ENCODE data around the gene PABPN1. TPM values are rescaled to one million over a fixed set of nuclear protein-coding genes. Genes with fewer than 3 reads are reported as not detected.
"Not testable (repeated sequence)": the region's sequence is repeated elsewhere in the genome, so short reads cannot be mapped to it uniquely, and the experiment has no call there.

The PABPN1 gene, protein sequence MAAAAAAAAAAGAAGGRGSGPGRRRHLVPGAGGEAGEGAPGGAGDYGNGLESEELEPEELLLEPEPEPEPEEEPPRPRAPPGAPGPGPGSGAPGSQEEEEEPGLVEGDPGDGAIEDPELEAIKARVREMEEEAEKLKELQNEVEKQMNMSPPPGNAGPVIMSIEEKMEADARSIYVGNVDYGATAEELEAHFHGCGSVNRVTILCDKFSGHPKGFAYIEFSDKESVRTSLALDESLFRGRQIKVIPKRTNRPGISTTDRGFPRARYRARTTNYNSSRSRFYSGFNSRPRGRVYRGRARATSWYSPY
- total RNA-seq (184 and 194 TPM in 2 replicates), polyA plus RNA-seq (502 and 534 TPM in 2 replicates)

DNA sequence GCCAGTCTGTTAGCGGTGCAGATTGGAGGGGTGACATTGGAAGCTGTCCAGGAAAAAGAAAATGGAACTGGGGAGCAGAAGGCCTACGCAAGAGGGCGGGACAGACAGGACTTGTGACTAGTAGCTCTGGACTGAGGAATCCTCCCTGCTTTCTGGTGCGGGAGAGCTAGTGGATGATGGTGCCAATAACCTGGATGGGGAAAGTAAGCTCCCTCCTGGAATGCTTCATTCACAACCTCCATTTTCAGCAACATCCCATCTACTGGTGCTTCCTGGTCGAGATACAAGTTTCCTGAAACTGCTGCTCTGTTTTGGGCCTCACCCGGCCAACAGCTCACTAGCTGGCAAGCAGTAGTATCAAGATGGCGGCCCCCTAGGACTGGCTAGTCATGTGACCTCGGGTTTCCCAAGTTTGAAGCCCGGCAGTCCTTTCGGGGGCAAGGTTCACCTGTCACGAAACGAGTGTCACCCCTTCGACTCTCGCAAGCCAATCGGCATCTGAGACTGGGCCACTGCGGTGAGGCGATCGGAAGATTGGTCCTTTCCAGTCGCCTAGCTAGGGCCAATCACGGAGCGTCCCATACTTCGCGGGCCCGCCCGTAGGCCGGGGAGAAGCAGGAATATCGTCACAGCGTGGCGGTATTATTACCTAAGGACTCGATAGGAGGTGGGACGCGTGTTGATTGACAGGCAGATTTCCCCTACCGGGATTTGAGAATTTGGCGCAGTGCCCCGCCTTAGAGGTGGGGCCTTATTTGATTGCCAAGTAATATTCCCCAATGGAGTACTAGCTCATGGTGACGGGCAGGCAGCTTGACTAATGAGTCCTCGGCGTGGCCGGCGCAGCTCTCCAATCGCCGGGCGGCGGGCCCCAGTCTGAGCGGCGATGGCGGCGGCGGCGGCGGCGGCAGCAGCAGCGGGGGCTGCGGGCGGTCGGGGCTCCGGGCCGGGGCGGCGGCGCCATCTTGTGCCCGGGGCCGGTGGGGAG, at the start of gene PABPN1:
PABPN1 (plus strand) TSS at position 874 of the 988 bp plus-strand sequence; CDS start at position 887, 13 bp downstream.
- peaks cover 24% of the 10 kb centered on the region for H3K36me3 ChIP-seq
- TF ChIP-seq, protein P1, sequence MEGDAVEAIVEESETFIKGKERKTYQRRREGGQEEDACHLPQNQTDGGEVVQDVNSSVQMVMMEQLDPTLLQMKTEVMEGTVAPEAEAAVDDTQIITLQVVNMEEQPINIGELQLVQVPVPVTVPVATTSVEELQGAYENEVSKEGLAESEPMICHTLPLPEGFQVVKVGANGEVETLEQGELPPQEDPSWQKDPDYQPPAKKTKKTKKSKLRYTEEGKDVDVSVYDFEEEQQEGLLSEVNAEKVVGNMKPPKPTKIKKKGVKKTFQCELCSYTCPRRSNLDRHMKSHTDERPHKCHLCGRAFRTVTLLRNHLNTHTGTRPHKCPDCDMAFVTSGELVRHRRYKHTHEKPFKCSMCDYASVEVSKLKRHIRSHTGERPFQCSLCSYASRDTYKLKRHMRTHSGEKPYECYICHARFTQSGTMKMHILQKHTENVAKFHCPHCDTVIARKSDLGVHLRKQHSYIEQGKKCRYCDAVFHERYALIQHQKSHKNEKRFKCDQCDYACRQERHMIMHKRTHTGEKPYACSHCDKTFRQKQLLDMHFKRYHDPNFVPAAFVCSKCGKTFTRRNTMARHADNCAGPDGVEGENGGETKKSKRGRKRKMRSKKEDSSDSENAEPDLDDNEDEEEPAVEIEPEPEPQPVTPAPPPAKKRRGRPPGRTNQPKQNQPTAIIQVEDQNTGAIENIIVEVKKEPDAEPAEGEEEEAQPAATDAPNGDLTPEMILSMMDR (IDR thresholded peaks at IDR 0.05; ENCODE audit: low read depth, low read length) = no peak
- peak; percentile 100 for DNase-seq (ENCODE audit: low read depth in 1 of 2, low spot score in 1 of 2)
- peak within 1 kb of the TSS; percentile 99 for H3K27ac ChIP-seq
- H3K4me1 ChIP-seq (ENCODE audit: low read depth) = peaks cover 15% of the 10 kb centered on the region
- no peaks in the 10 kb centered on the region for H3K27me3 ChIP-seq
- H3K4me3 ChIP-seq = peak within 1 kb of the TSS; percentile 97
- no peaks in the 10 kb centered on the region for H3K9me3 ChIP-seq (ENCODE audit: low read depth)

DNA sequence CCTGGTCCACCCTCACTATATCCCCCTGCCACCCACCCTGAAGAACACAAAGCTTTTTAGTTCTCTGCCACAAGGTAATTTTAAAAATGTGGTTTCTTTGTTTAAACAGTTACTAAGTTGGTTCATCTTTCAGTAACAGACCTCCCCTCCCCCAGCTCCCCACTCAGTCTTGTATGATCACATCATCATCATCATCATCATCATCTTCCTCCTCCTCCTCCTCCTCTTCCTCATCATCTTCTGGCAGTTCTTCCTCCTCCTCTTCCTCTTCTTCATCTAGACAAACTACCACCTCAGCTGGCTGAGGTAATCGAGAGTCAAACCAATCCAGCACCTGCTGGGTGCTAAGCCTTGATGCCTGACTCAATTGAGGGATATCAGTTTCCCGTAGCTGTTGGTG, 45.8 kb upstream of the PABPN1 start:
- no peak for DNase-seq (ENCODE audit: low read depth in 1 of 2, low spot score in 1 of 2)
- H3K27me3 ChIP-seq = no peaks in the 10 kb centered on the region
- H3K27ac ChIP-seq = no peak overlapping the region
- peaks cover 6% of the 10 kb centered on the region for H3K4me1 ChIP-seq (ENCODE audit: low read depth)
- H3K36me3 ChIP-seq = peaks cover 4% of the 10 kb centered on the region
- no peak overlapping the region for H3K4me3 ChIP-seq
- H3K9me3 ChIP-seq (ENCODE audit: low read depth) = no peaks in the 10 kb centered on the region
- TF ChIP-seq, protein P1 (IDR thresholded peaks at IDR 0.05; ENCODE audit: low read depth, low read length) = no peak

DNA sequence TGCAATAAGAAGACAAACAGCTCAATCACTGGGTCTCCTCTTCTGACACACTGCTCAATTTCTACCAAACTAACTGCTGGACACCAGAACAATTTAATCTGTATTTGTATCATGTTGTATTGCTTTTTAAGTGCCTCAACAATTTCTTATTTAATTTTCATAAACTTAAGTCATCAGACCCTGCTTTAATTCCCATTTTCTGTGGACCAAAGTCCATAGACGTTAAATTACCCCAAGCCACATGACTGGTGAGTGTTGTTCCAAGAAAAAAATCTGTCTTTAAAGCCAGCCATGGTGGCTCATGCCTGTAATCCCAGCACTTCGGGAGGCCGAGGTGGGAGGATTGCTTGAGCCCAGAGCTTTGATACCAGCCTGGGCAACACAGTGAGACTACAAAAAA, 44.1 kb upstream of the PABPN1 start:
- Histone ChIP-seq H3K36me3 (peaks cover 4% of the 10 kb centered on the region), H3K4me1 (ENCODE audit: low read depth) (peaks cover 8% of the 10 kb centered on the region), H3K27ac (no peak overlapping the region), H3K9me3 (ENCODE audit: low read depth) (no peaks in the 10 kb centered on the region), H3K27me3 (no peaks in the 10 kb centered on the region), H3K4me3 (no peak overlapping the region)
- TF ChIP-seq, protein P1 (IDR thresholded peaks at IDR 0.05; ENCODE audit: low read depth, low read length) = no peak
- DNase-seq (ENCODE audit: low read depth in 1 of 2, low spot score in 1 of 2) = no peak

DNA sequence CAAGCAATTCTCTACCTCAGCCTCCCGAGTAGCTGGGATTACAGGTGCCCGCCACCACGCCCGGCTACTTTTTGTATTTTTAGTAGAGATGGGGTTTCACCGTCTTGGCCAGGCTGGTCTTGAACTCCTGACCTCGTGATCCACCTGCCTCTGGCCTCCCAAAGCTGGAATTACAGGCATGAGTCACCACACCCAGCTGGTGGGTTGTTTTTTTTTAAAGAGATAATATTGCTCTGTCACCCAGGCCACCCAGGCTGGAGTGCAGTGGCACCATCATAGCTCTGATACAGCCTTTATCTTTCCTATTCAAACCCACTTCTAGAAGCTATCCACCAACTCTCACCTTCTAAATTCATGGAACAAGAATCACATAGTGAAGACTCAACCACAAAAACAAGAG, 43.3 kb upstream of the PABPN1 start:
- not testable (repeated sequence) for DNase-seq (ENCODE audit: low read depth in 1 of 2, low spot score in 1 of 2); H3K27me3 ChIP-seq; H3K4me1 ChIP-seq (ENCODE audit: low read depth); H3K36me3 ChIP-seq; H3K27ac ChIP-seq; H3K4me3 ChIP-seq; H3K9me3 ChIP-seq (ENCODE audit: low read depth)

DNA sequence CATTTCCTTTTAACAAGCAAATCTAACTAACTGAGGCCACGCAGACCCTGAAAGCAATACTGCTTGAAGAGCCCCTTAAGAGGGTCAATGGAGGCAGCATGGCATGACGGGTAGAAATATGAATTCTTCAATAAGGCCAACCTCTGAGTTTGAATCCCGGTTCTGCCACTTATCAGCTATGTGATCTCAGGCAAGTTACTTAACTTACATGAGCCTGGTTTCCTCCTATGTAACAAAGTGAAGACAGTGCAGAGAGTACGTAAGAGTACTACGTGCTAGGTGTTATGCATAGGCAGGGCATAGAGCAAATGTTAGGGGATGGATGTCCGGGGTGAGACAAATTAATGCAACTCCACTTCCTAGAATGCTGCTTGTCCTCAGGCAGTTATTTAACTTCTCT, 40.0 kb upstream of the PABPN1 start:
- H3K4me3 ChIP-seq = no peak overlapping the region
- H3K36me3 ChIP-seq = no peaks in the 10 kb centered on the region
- H3K27me3 ChIP-seq = no peaks in the 10 kb centered on the region
- peaks cover 16% of the 10 kb centered on the region for H3K4me1 ChIP-seq (ENCODE audit: low read depth)
- no peaks in the 10 kb centered on the region for H3K9me3 ChIP-seq (ENCODE audit: low read depth)
- H3K27ac ChIP-seq = no peak overlapping the region
- TF ChIP-seq, protein P1 (IDR thresholded peaks at IDR 0.05; ENCODE audit: low read depth, low read length) = no peak
- DNase-seq (ENCODE audit: low read depth in 1 of 2, low spot score in 1 of 2) = no peak
